Left lung (tissue), 10 donors: ENCODE measurements around the gene NTM. TPM values are rescaled to one million over a fixed set of nuclear protein-coding genes. Genes with fewer than 3 reads are reported as not detected.

ENCODE experiments used
- ATAC-seq: fragments of 200-7000 bp; cut with Tn5 transposase; one replicate; pipeline ENCODE4 v1.9.1; 2020; ENCODE audit warnings: moderate library complexity
- DNase-seq, 4 donors: peaks; one replicate each; pipeline ENCODE4 v3.0.0-alpha.2; 2013 to 2020
- H3K27ac ChIP-seq, 2 donors: fragments of 200-600 bp; sonication (generic) in 1 of 2; one replicate each; pipeline versions ENCODE4 v1.5.0 to v1.8.0; 2020 to 2021
- H3K27me3 ChIP-seq, 2 donors: fragments of 200-600 bp; sonication (generic) in 1 of 2; one replicate each; pipeline versions ENCODE4 v1.5.0 to v1.8.0; 2020 to 2021
- H3K36me3 ChIP-seq, 2 donors: fragments of 200-600 bp; sonication (generic) in 1 of 2; one replicate each; pipeline versions ENCODE4 v1.5.0 to v1.8.0; 2020 to 2021
- H3K4me1 ChIP-seq, 2 donors: fragments of 200-600 bp; one replicate each; pipeline ENCODE4 v1.8.0; 2021
- H3K4me3 ChIP-seq, 2 donors: fragments of 200-600 bp; sonication (generic) in 1 of 2; one replicate each; pipeline versions ENCODE4 v1.5.0 to v1.8.0; 2020 to 2021; ENCODE audit warnings: mild to moderate bottlenecking in 1 of 2
- H3K9me3 ChIP-seq, 2 donors: fragments of 200-600 bp; sonication (generic) in 1 of 2; one replicate each; pipeline versions ENCODE4 v1.5.0 to v1.8.0; 2020 to 2021
- intact Hi-C, 2 donors: fragments of 100-400 bp; cut with DNase I; formaldehyde crosslinking; loops; one replicate each; pipeline versions ENCODE4 v1.11.2 to v1.14.2; 2022
- polyA plus RNA-seq, 6 donors: library from polyadenylated mRNA; unstranded; fragments of 120-200 nt; gene quantifications; one replicate each; pipeline ENCODE4 v1.2.1, GENCODE V29; 2013; ENCODE audit not compliant: insufficient read length in 6 of 6
- total RNA-seq, 2 donors: library from RNA; stranded (reverse); fragmentation: NEBNext Ultra II Directional; extraction: Animal tissue kit (Norgen Biotek cat#: 25700); gene quantifications; one replicate each; pipeline ENCODE4 v1.2.1, GENCODE V29; 2021
- TF ChIP-seq, protein P1 (sequence below), 2 donors: fragments of 200-600 bp; sonication (generic) in 1 of 2; IDR thresholded peaks; one replicate each; pipeline versions ENCODE4 v1.5.0 to v1.8.0; 2021; ENCODE audit warnings: antibody characterized with exemption in 2 of 2
- donor health status: DM: no; HTN: yes; CAD: no.
- donor health status: DM: no; HTN: no; CAD: no.

NTM gene
- total and polyA plus RNA-seq, 8 donors, result 9.5 to 31.0 (median 21.1) TPM

DNA sequence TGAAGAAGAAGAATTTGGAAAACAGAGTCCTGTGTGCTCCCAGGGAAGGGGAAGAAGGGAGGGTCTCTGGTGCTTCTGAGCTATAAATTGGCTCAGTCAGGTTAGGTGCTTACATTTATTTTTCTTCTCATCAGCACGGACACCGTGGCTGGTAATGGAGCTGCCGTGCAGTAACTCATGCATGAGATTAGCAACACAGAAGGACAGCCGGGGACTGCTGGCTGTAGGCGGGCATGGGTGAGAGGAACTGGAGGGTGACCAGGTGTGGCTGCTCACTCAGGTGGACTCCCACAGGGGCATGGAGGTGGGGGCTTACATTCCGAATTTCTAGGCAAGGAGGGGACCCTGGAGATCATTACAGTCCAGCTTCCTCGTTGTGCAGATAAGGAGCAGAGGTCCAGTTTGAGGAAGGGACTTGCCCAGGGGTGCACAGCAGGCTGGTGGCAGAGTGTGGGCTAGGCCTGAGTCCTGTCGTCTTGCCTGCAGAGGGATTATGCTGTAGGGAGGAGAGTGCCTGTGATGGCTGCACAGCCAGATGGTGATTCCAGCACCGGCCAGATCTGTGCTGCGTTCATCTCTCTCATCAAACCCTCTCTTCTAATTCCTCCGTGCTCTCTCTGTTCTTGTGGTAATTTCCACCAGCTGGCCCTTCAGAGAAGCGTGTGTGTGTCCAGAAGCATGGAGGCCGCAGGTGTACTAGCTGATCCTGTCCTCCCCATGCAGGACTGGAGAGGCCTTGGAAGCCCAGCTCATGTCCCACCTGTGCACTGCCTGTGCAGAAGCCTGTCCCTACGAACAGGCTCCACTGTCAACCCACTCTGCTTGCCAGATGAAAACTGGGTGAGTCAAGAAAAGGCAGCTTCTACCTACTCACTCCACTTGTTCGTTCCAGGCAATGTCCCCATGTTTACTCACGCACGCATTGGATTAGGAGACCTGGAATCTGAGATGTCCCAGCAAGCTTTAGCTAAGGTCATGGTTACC, 78.9 kb downstream of the NTM start:
- Histone ChIP-seq H3K9me3 (no peaks in the 10 kb centered on the region), H3K27me3 (peaks cover 0 to 9% of the 10 kb centered on the region in 2 donors), H3K4me1 (no peaks in the 10 kb centered on the region), H3K4me3 (no peak overlapping the region), H3K36me3 (no peaks in the 10 kb centered on the region), H3K27ac (no peak overlapping the region)
- DNase-seq (no peak), ATAC-seq (no peak)
- intact Hi-C loops, result no loop called here
- TF ChIP-seq, protein P1, sequence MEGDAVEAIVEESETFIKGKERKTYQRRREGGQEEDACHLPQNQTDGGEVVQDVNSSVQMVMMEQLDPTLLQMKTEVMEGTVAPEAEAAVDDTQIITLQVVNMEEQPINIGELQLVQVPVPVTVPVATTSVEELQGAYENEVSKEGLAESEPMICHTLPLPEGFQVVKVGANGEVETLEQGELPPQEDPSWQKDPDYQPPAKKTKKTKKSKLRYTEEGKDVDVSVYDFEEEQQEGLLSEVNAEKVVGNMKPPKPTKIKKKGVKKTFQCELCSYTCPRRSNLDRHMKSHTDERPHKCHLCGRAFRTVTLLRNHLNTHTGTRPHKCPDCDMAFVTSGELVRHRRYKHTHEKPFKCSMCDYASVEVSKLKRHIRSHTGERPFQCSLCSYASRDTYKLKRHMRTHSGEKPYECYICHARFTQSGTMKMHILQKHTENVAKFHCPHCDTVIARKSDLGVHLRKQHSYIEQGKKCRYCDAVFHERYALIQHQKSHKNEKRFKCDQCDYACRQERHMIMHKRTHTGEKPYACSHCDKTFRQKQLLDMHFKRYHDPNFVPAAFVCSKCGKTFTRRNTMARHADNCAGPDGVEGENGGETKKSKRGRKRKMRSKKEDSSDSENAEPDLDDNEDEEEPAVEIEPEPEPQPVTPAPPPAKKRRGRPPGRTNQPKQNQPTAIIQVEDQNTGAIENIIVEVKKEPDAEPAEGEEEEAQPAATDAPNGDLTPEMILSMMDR (IDR thresholded peaks at IDR 0.05), result no peak

DNA sequence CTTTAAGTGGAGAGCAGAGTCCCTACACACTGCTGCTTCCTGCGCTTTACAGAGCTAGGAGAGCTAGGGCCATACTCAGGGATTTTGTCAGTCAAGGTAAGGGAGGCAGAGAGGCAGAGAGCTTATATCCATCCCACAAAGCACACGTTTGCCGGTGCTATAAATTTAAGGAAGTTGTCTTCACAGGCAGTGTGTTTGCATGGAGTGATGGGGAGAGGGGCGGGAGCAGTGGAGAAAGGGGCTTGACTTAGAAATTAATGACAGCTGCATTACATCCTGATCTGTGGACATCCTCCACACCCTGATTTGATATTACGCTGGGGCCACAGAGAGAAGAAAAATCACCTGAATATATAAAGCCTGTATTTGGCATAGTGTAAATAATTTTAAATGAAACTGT, 84.1 kb downstream of the NTM start:
- TF ChIP-seq, protein P1 (IDR thresholded peaks at IDR 0.05), result no peak

DNA sequence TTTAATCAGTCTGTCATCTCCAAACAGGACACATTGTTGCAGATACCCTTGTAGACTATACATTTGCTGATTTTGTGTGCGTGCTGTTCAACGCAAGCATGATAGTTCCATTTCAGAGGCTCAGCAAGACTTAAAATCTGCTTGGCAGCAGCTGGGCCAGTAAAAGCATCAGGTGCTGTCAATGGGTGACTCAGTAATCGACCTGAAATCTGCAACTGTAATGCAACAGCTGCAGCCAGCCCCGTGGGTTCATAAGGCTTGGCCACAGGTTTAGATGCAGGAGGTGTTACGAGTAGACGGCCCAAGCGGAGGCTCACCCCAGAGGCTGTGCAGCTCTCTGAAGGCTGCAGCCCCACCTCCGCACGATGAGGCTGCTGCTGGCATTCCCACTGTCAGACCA, 84.6 kb downstream of the NTM start:
- Histone ChIP-seq H3K36me3 (no peaks in the 10 kb centered on the region), H3K4me3 (no peak overlapping the region), H3K27ac (no peak overlapping the region), H3K9me3 (no peaks in the 10 kb centered on the region), H3K27me3 (peaks cover 0 to 9% of the 10 kb centered on the region in 2 donors), H3K4me1 (no peaks in the 10 kb centered on the region)
- DNase-seq (no peak), ATAC-seq (no peak)
- intact Hi-C loops, result no loop called here
- TF ChIP-seq, protein P1 (IDR thresholded peaks at IDR 0.05), result no peak

More for the DNA sequence above, 84.1 kb downstream of the NTM start:
- Histone ChIP-seq H3K4me3 (no peak overlapping the region), H3K27ac (no peak overlapping the region), H3K36me3 (no peaks in the 10 kb centered on the region), H3K4me1 (no peaks in the 10 kb centered on the region), H3K9me3 (no peaks in the 10 kb centered on the region), H3K27me3 (peaks cover 0 to 9% of the 10 kb centered on the region in 2 donors)
- no peak for ATAC-seq
- intact Hi-C loops, result no loop called here
- no peak for DNase-seq

DNA sequence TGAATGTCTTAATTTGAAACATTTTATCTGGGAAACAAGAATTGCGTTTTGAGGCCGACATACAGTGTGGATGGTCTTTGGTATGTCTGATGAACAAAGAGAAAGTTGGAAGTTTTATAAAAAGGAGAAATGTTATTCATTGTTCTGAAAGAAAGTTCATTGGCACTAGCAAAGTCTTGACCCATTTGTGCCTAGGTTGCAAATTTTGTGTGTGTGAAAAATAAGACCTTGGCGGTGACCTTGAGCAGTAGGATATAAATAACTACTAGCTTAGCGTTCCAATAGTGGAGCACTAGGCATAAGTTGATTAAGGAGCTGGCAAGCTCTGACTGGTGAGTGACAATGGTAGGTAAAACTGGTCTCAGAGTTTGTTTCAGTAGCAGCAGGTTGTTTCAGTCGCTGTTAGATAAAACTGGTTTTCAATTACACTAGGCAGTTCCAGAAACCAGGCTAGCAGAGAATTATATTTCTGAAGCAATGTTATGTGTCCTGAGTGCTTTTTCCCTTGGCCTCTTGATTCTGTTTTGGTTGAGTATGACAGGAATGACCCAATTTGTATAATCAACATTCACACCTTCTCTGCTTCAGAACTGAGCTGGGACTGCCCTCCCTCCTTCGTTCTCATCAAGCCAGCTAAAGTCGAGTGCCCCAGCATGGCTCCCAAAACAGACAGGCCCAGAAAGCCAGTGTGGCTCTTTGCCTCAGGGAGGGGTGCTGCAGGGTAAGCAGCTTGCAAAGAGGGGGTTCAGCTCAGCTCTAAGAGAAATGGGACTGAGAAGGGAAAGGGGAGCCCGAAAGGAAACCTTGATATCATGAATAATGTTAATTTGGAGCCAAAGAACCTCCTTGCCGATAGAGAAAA, 85.7 kb downstream of the NTM start:
- Histone ChIP-seq H3K36me3 (no peaks in the 10 kb centered on the region), H3K27me3 (peaks cover 0 to 9% of the 10 kb centered on the region in 2 donors), H3K27ac (no peak overlapping the region), H3K4me1 (no peaks in the 10 kb centered on the region), H3K4me3 (no peak overlapping the region), H3K9me3 (no peaks in the 10 kb centered on the region)
- intact Hi-C loops, result no loop called here
- TF ChIP-seq, protein P1 (IDR thresholded peaks at IDR 0.05), result no peak
- DNase-seq (no peak), ATAC-seq (no peak)

DNA sequence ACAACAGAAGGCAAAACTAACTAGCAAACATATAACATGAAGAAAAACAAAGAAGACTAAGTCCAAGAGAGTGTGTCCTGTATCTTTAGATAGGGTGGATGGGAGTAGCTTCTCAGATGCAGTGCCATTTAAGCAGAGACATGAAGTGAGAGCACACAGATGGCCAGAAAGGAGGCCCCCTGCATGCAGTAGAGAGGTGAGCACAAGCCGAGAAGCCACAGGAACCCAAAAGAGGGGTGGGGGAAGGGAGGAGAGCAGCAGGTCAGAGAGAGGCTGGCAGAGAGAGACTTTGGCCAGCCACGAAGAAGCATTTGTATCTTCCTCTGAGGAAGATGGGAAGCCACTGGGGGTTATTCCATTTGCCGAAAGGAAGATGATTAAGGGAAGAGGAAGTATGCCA, 86.7 kb downstream of the NTM start:
- Histone ChIP-seq H3K27ac (no peak overlapping the region), H3K36me3 (no peaks in the 10 kb centered on the region), H3K4me1 (no peaks in the 10 kb centered on the region), H3K27me3 (peaks cover 0 to 1% of the 10 kb centered on the region in 2 donors), H3K4me3 (no peak overlapping the region), H3K9me3 (no peaks in the 10 kb centered on the region)
- intact Hi-C loops, result no loop called here
- no peak for DNase-seq
- TF ChIP-seq, protein P1 (IDR thresholded peaks at IDR 0.05), result no peak
- ATAC-seq, result no peak
